Left ventricle myocardium inferior (tissue), 1 donor: ENCODE results near the gene SCRN2. TPM values are rescaled to one million over a fixed set of nuclear protein-coding genes. Genes with fewer than 3 reads are reported as not detected.
A peak's percentile ranks its signal among the peaks of the same experiment; 100 is the strongest.

Source experiments
- DNase-seq: peaks from one replicate; pipeline ENCODE4 v3.0.0-alpha.2; 2020
- H3K27ac ChIP-seq: fragments of 200-600 bp; replicated peaks from 2 replicates; pipeline ENCODE4 v1.8.0; 2021
- H3K27me3 ChIP-seq: fragments of 200-600 bp; 2 replicates; pipeline ENCODE4 v1.8.0; 2021; ENCODE audit warnings: low read depth
- H3K36me3 ChIP-seq: fragments of 200-600 bp; 2 replicates; pipeline ENCODE4 v1.8.0; 2021
- H3K4me1 ChIP-seq: fragments of 200-600 bp; 2 replicates; pipeline ENCODE4 v1.8.0; 2021
- H3K4me3 ChIP-seq: fragments of 200-600 bp; 2 replicates; pipeline ENCODE4 v1.8.0; 2021; ENCODE audit warnings: mild to moderate bottlenecking, moderate library complexity
- H3K9me3 ChIP-seq: fragments of 200-600 bp; replicated peaks from 2 replicates; pipeline ENCODE4 v1.8.0; 2021
- CTCF ChIP-seq: fragments of 200-600 bp; IDR thresholded peaks from 2 replicates; pipeline ENCODE4 v1.8.0; 2021; ENCODE audit warnings: antibody characterized with exemption, mild to moderate bottlenecking, borderline replicate concordance
- intact Hi-C: fragments of 100-400 bp; cut with micrococcal nuclease; formaldehyde crosslinking; loops from one replicate; pipeline ENCODE4 v1.11.0; 2022
- total RNA-seq: library from RNA; stranded (reverse); fragmentation: NEBNext Ultra II Directional; extraction: Animal tissue kit (Norgen Biotek cat#: 25700); gene quantifications from one replicate; pipeline ENCODE4 v1.2.1, GENCODE V29; 2021
- donor health status: DM: no; HTN: yes; CAD: no; lungs with severe emphysema.

SCRN2 gene
- total RNA-seq, 1 donor from 2014 or later, result 27.1 TPM

DNA sequence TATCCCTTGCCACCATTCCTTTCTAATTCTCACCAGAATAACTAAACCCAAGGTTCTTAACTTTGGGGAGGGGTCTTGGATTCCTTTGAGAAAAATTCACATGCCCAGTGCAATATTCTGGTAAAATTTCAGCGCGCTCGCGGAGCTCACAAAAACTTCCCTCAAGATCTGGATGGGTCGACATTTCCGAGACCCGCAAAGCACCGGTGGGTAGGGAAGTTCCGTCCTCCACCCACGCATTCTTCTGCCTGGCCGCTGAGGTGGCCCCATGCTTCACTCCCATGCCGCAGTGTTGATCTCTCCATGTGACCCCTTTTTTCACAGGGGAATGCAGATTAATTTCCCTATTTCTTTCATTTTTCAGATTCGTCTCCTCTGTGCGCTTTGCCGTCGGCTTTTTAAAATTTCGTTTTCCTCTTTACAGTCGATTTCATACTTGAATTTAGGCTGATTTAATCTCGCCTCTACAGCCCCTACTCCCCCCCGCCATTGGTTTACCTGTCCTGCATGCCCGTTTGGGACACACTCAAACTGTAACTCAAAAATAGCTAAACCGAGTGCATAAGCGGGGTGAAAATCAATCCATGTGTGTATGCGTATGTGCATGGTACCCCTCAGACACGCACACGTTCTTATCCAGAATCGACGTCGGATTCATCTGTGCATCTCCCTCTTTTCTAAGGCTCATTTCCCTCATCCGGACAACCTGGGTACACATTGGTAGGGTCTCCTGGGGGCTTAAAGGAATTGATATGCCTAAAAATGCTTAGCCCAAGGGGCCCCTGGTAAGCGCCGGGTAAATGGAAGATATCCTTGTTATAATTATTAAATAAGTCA, 11.3 kb upstream of the SCRN2 start:
- Histone ChIP-seq H3K27me3 (peaks cover 100% of the 10 kb centered on the region), H3K9me3 (no peaks in the 10 kb centered on the region), H3K4me3 (no peak overlapping the region), H3K36me3 (no peaks in the 10 kb centered on the region), H3K4me1 (peaks cover 26% of the 10 kb centered on the region), H3K27ac (no peak overlapping the region)
- no peak for TF ChIP-seq CTCF
- intact Hi-C loops, result no loop called here
- no peak for DNase-seq

GRCh38 chr17:47851764-47852112, 10.7 kb upstream of the SCRN2 start:
- H3K4me3 ChIP-seq, result no peak overlapping the region
- H3K27me3 ChIP-seq, result peaks cover 100% of the 10 kb centered on the region
- H3K9me3 ChIP-seq, result no peaks in the 10 kb centered on the region
- no peak overlapping the region for H3K27ac ChIP-seq
- peaks cover 30% of the 10 kb centered on the region for H3K4me1 ChIP-seq
- intact Hi-C loops, result no loop called here
- no peak for DNase-seq
- TF ChIP-seq CTCF, result no peak
- H3K36me3 ChIP-seq, result no peaks in the 10 kb centered on the region

- TF ChIP-seq CTCF, result peak; percentile 46
- Histone ChIP-seq H3K4me3 (peak within 1 kb of the TSS; percentile 62), H3K27ac (no peak within 1 kb of the TSS), H3K36me3 (no peaks in the 10 kb centered on the region), H3K4me1 (peaks cover 30% of the 10 kb centered on the region), H3K27me3 (peaks cover 100% of the 10 kb centered on the region), H3K9me3 (no peaks in the 10 kb centered on the region)
- intact Hi-C loops, result no loop called here
- DNase-seq, result peak; percentile 35
Measured at GRCh38 chr17:47850692-47851573, 9.9 kb upstream of the SCRN2 start, which contains the start of gene SP6. Gene SP6 (minus strand): TSS chr17:47851163. CDS start chr17:47848429, 2,734 bp downstream.

DNA sequence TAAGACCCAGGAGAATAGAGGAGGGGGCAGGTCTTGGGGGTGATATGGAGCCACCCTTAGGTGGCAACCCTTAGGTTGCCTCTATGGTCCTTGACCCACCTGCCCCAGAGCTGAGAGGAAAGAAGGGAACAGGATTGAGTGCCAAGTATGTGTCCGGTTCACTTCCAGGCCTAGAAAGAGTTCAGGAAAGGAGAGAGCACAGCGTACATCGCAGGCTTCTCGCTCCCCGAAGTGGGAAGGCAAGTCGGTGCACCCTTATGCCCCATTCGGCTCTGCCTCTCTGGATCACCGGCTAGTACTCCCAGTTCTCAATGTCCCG, 9.3 kb upstream of the SCRN2 start:
- no peak for DNase-seq
- peaks cover 30% of the 10 kb centered on the region for H3K4me1 ChIP-seq
- H3K27me3 ChIP-seq, result peaks cover 100% of the 10 kb centered on the region
- H3K4me3 ChIP-seq, result peak overlapping the region; percentile 62
- H3K27ac ChIP-seq, result no peak overlapping the region
- intact Hi-C loops, result no loop called here
- H3K9me3 ChIP-seq, result no peaks in the 10 kb centered on the region
- H3K36me3 ChIP-seq, result no peaks in the 10 kb centered on the region
- no peak for TF ChIP-seq CTCF

- Histone ChIP-seq H3K27ac (no peak overlapping the region), H3K4me3 (no peak overlapping the region), H3K27me3 (peaks cover 97% of the 10 kb centered on the region), H3K4me1 (peaks cover 30% of the 10 kb centered on the region), H3K9me3 (no peaks in the 10 kb centered on the region), H3K36me3 (no peaks in the 10 kb centered on the region)
- no peak for DNase-seq
- intact Hi-C loops, result loop anchor here (10.0 kb wide), 1 partner anchor 127 kb away; the partner anchor contains the start of gene CDK5RAP3
- TF ChIP-seq CTCF, result no peak
Measured at GRCh38 chr17:47848198-47848513, 7.1 kb upstream of the SCRN2 start.
